K562 (cell line): ENCODE measurements around the gene CHRNB1. TPM values are rescaled to one million over a fixed set of nuclear protein-coding genes. Genes with fewer than 3 reads are reported as not detected.
"Not testable (repeated sequence)": the region's sequence is repeated elsewhere in the genome, so short reads cannot be mapped to it uniquely, and the experiment has no call there.

Source experiments
- ATAC-seq: fragments of 200-7000 bp; cut with Tn5 transposase; 3 replicates; pipeline ENCODE4 v1.9.1; 2020; ENCODE audit warnings: moderate library complexity
- BruUV-seq: library from RNA; stranded (reverse); fragments of 400-500 nt; replicated peaks from 2 replicates; lab custom pipeline; 2021; lab: Mats Ljungman, UMichigan
- CTCF ChIA-PET: fragments of 300-600 bp; formaldehyde crosslinking; extraction: SDS; loops from one replicate; lab custom pipeline; 2021; ENCODE audit warnings: low intra/inter-chr PET ratio; lab: Yijun Ruan, JAX
- POLR2A ChIA-PET: fragments of 300-600, 350-650 bp; sonication (Branson Sonifier 250); formaldehyde crosslinking; extraction: SDS; loops from one replicate; lab custom pipeline; 2021; ENCODE audit warnings: antibody characterized with exemption, inconsistent platforms; lab: Yijun Ruan, JAX
- DNase-seq, 4 experiments: peaks; one replicate each; pipeline versions ENCODE4 v3.0.0 to v3.0.0-alpha.2; 2011 to 2018; ENCODE audit warnings: low spot score in 3 of 4, mixed read lengths in 3 of 4; ENCODE audit errors: extremely low read depth in 1 of 4
- FAIRE-seq: peaks from 2 replicates; lab custom pipeline; 2011; peaks lifted over from hg19 to GRCh38; lab: Jason Lieb, UNC
- H2AFZ ChIP-seq: 2 replicates; pipeline ENCODE4 v1.6.0; 2011; ENCODE audit warnings: low read depth, low read length, control low read depth, inconsistent platforms
- H3K27ac ChIP-seq: fragments of 200-600 bp; 3 replicates; pipeline ENCODE4 v1.8.0; 2011; ENCODE audit warnings: low read depth, mild to moderate bottlenecking, control low read depth, inconsistent platforms, low read length, moderate library complexity, mixed read lengths; ENCODE audit errors: extremely low read depth
- H3K27me3 ChIP-seq, 2 experiments: fragments of 300-600 bp in 1 of 2; 2 replicates in 1 of 2; 3 replicates in 1 of 2; pipeline versions ENCODE4 v1.6.0 to v1.8.0; 2011; ENCODE audit warnings: inconsistent platforms in 2 of 2, low read length in 2 of 2, mild to moderate bottlenecking in 1 of 2, mixed read lengths in 1 of 2, moderate library complexity in 1 of 2; ENCODE audit not compliant: control insufficient read depth in 2 of 2, insufficient read depth in 2 of 2
- H3K36me3 ChIP-seq: fragments of 300-600 bp; 3 replicates; pipeline ENCODE4 v1.8.0; 2011; ENCODE audit warnings: mild to moderate bottlenecking, low read length, inconsistent platforms; ENCODE audit not compliant: control insufficient read depth, insufficient read depth
- H3K4me1 ChIP-seq, 2 experiments: fragments of 200-600 bp in 1 of 2; replicated peaks in 1 of 2; 2 replicates in 1 of 2; 3 replicates in 1 of 2; pipeline versions ENCODE4 v1.5.1 to v1.8.0; 2011; ENCODE audit warnings: inconsistent platforms in 2 of 2, low read length in 2 of 2, mild to moderate bottlenecking in 1 of 2, mixed read lengths in 1 of 2, moderate library complexity in 1 of 2; ENCODE audit not compliant: control insufficient read depth in 2 of 2, insufficient read depth in 2 of 2
- H3K4me2 ChIP-seq: 2 replicates; pipeline ENCODE4 v1.6.1; 2011; ENCODE audit warnings: low read length, control low read depth, inconsistent platforms, mixed read lengths; ENCODE audit not compliant: insufficient read depth
- H3K4me3 ChIP-seq: fragments of 200-600 bp; sonication (generic), shearing (Covaris generic); 2 replicates; pipeline ENCODE4 v1.5.1; 2016; ENCODE audit warnings: control low read depth, inconsistent platforms
- H3K79me2 ChIP-seq: fragments of 200-600 bp; 3 replicates; pipeline ENCODE4 v1.8.0; 2011; ENCODE audit warnings: low read length, inconsistent platforms; ENCODE audit not compliant: control insufficient read depth, insufficient read depth
- H3K9ac ChIP-seq, 2 experiments: 2 replicates each; pipeline versions ENCODE4 v1.6.0 to v1.6.1; 2011; ENCODE audit warnings: low read depth in 2 of 2, low read length in 2 of 2, control low read depth in 1 of 2, inconsistent platforms in 1 of 2, mild to moderate bottlenecking in 1 of 2, mixed read lengths in 1 of 2; ENCODE audit not compliant: insufficient read depth in 1 of 2
- H3K9me1 ChIP-seq: one replicate; pipeline ENCODE4 v1.6.0; 2011; ENCODE audit warnings: inconsistent platforms, mild to moderate bottlenecking, low read length, moderate library complexity; ENCODE audit not compliant: control insufficient read depth, insufficient read depth
- H3K9me3 ChIP-seq: replicated peaks from 2 replicates; pipeline ENCODE4 v1.5.1; 2011; ENCODE audit warnings: low read depth, low read length, inconsistent platforms; ENCODE audit not compliant: control insufficient read depth, insufficient read depth
- H4K20me1 ChIP-seq: replicated peaks from 2 replicates; pipeline ENCODE4 v1.6.1; 2011; ENCODE audit warnings: low read length, inconsistent platforms, mixed read lengths; ENCODE audit not compliant: control insufficient read depth, insufficient read depth
- ATF3 ChIP-seq, 2 experiments: fragments of 450-650 bp in 1 of 2; sonication (generic) in 1 of 2; formaldehyde crosslinking in 1 of 2; IDR thresholded peaks in 1 of 2; conservative IDR thresholded peaks in 1 of 2; 2 replicates each; pipeline versions ENCODE4 v1.6.1 to v1.8.1; 2016 to 2023; ENCODE audit warnings: mild to moderate bottlenecking in 2 of 2, moderate library complexity in 2 of 2, inconsistent platforms in 1 of 2, missing genetic modification reagents in 1 of 2
- CBX2 ChIP-seq: fragments of 200-600 bp; sonication (generic); IDR thresholded peaks from one replicate; pipeline ENCODE4 v1.6.1; 2012; ENCODE audit warnings: mild to moderate bottlenecking, low read length, inconsistent platforms; ENCODE audit not compliant: insufficient read depth, poor library complexity, severe bottlenecking
- CBX5 ChIP-seq: IDR thresholded peaks from 2 replicates; pipeline ENCODE4 v1.6.1; 2014; ENCODE audit warnings: low read depth, borderline replicate concordance
- CEBPB ChIP-seq: fragments of 450-650 bp; IDR thresholded peaks from 2 replicates; pipeline ENCODE4 v1.6.1; 2016; ENCODE audit warnings: missing genetic modification characterization, missing compliant biosample characterization
- HMGN3 ChIP-seq: IDR thresholded peaks from 2 replicates; pipeline ENCODE4 v1.6.1; 2011; ENCODE audit warnings: borderline replicate concordance, low read depth, mild to moderate bottlenecking, mixed read lengths, low read length; ENCODE audit not compliant: insufficient read length; ENCODE audit errors: extremely low read depth
- NFATC3 ChIP-seq: fragments of 450-650 bp; IDR thresholded peaks from 2 replicates; pipeline ENCODE4 v1.6.1; 2017; ENCODE audit warnings: mild to moderate bottlenecking
- TSHZ1 ChIP-seq: fragments of 250-450 bp; sonication (Bioruptor Pico); IDR thresholded peaks from 2 replicates; pipeline ENCODE4 v1.4.0; 2020; ENCODE audit warnings: mild to moderate bottlenecking, moderate library complexity
- WGBS: fragments of 100-300 bp; shearing (Covaris generic); methylation state at CpG from one replicate; pipeline ENCODE4 v1.1.6; 2016; ENCODE audit warnings: low coverage, mixed read lengths; ENCODE audit not compliant: insufficient coverage; ENCODE audit errors: missing lambda C conversion rate; 5-methylcytosine and 5-hydroxymethylcytosine counted together
- in situ Hi-C: fragments of 300-500 bp; cut with MboI; formaldehyde crosslinking; loops from 4 replicates; pipeline ENCODE4 v1.15.0; 2018; ENCODE audit warnings: inconsistent platforms, mixed read lengths
- intact Hi-C: fragments of 100-400 bp; cut with micrococcal nuclease; formaldehyde crosslinking; loops from 2 replicates; pipeline ENCODE4 v1.14.2; 2022
- polyA plus RNA-seq, 8 experiments: library from polyadenylated mRNA; depleted of rRNA in 4 of 8; stranded (reverse) in 5 of 8; unstranded in 3 of 8; fragments of >200 nt; fragmentation: Nextera tagmentation in 2 of 8; fragmentation: Illumina TruSeq in 1 of 8; extraction: Ambion mirVana in 2 of 8; extraction: Trizol in 1 of 8; gene quantifications; 2 replicates each; pipeline versions ENCODE4 v1.2.1 to v1.2.3, GENCODE V29; 2011 to 2014; ENCODE audit warnings: inconsistent platforms in 1 of 8, missing spikeins in 1 of 8
- total RNA-seq, 7 experiments: library from RNA; depleted of rRNA in 6 of 7; stranded (reverse); fragments of >200 nt in 6 of 7; fragmentation: Illumina TruSeq in 2 of 7; extraction: Trizol in 2 of 7; gene quantifications; 2 replicates each; pipeline versions ENCODE4 v1.2.1 to v1.2.3, GENCODE V29; 2011 to 2021; ENCODE audit warnings: low replicate concordance in 1 of 7

The CHRNB1 gene
- total and polyA plus RNA-seq, 9 of the 15 experiments (the other 6 are each of a cell fraction or from before 2014, with no cell fraction given) = 4.7 to 12.3 (median 6.8) TPM

GRCh38 chr17:7468804-7469389, 24.0 kb downstream of the CHRNB1 start (continued):
- TF ChIP-seq TSHZ1 (CRISPR knock-in tag) (no peak), HMGN3 (no peak), CEBPB (tag) (no peak), CBX2 (no peak), CBX5 (no peak), NFATC3 (no peak)

- H3K4me3 ChIP-seq; BruUV-seq; H4K20me1 ChIP-seq; CTCF ChIA-PET; intact Hi-C loops; H3K27me3 ChIP-seq; H3K9me1 ChIP-seq; H3K9ac ChIP-seq; H2AFZ ChIP-seq; in situ Hi-C loops; H3K4me2 ChIP-seq; ATAC-seq; DNase-seq; H3K27ac ChIP-seq; H3K9me3 ChIP-seq; FAIRE-seq; TF ChIP-seq ATF3 (CRISPR knock-in tag; conservative IDR thresholded peaks at IDR 0.05): not testable (repeated sequence)
- Histone ChIP-seq H3K4me1 (peaks cover 8 to 20% of the 10 kb centered on the region in 2 experiments), H3K36me3 (peaks cover 13% of the 10 kb centered on the region; the same call in 1 of the 3 replicates), H3K79me2 (peaks cover 43% of the 10 kb centered on the region)
- TF ChIP-seq ATF3 (IDR thresholded peaks at IDR 0.05) = 0 out of 2 replicates have a peak, but pooled peaks have one; percentile 8
- 93% methylated on average over 9 of the region's 12 CpGs for WGBS
- POLR2A ChIA-PET = interaction anchor here (0.6 to 3.2 kb wide), 4 partner anchors 10 to 67 kb away, joined by 3 to 10 read pairs (median 4); partner anchors contain the start of genes POLR2A and ZBTB4
Measured at GRCh38 chr17:7469843-7470242, 25.0 kb downstream of the CHRNB1 start.

- H2AFZ ChIP-seq, FAIRE-seq, H3K4me3 ChIP-seq, H3K9me1 ChIP-seq, H3K4me2 ChIP-seq, H3K9ac ChIP-seq, intact Hi-C loops, DNase-seq, in situ Hi-C loops, H3K27me3 ChIP-seq, H4K20me1 ChIP-seq, H3K27ac ChIP-seq, CTCF ChIA-PET, BruUV-seq, ATAC-seq, H3K9me3 ChIP-seq: not testable (repeated sequence)
- H3K36me3 ChIP-seq = peaks cover 10% of the 10 kb centered on the region; the same call in 1 of the 3 replicates
- H3K79me2 ChIP-seq = peaks cover 49% of the 10 kb centered on the region
- H3K4me1 ChIP-seq = peaks cover 13 to 21% of the 10 kb centered on the region in 2 experiments
- WGBS = 87% methylated on average over 7 of the region's 8 CpGs
- POLR2A ChIA-PET = interaction anchor here (0.8 to 3.2 kb wide), 4 partner anchors 9 to 31 kb away, joined by 4 to 10 read pairs (median 6); partner anchors contain the start of genes POLR2A and ZBTB4
Measured at GRCh38 chr17:7470457-7470973, 25.7 kb downstream of the CHRNB1 start.
